HG03135 (cell line): Measurements from ENCODE around the gene PARD3B.

Experiments used
- ATAC-seq: cut with Tn5 transposase; IDR thresholded peaks from one replicate; pipeline ENCODE4 v1.9.1; 2021; ENCODE audit warnings: mild to moderate bottlenecking, moderate library complexity; ENCODE audit not compliant: unreplicated experiment

The PARD3B gene

GRCh38 chr2:205425102-205425501 is 879.8 kb downstream of the PARD3B start:
- ATAC-seq, result no peak

GRCh38 chr2:205427112-205427511 is 881.8 kb downstream of the PARD3B start:
- ATAC-seq, result no peak

- ATAC-seq, result no peak
These were observed 883.5 kb downstream of the PARD3B start for GRCh38 chr2:205428811-205429210.

- ATAC-seq, result no peak
These were observed 890.7 kb downstream of the PARD3B start for GRCh38 chr2:205435970-205436369.

- ATAC-seq, result no peak
These were observed 893.0 kb downstream of the PARD3B start for GRCh38 chr2:205438241-205438640.

- no peak for ATAC-seq
These were observed 894.3 kb downstream of the PARD3B start for GRCh38 chr2:205439621-205440020.

- ATAC-seq, result no peak
These were observed 896.2 kb downstream of the PARD3B start for GRCh38 chr2:205441524-205441923.

- ATAC-seq, result no peak
These were observed 902.9 kb downstream of the PARD3B start for GRCh38 chr2:205448189-205448588.

GRCh38 chr2:205451901-205452512 is 906.7 kb downstream of the PARD3B start:
- no peak for ATAC-seq

GRCh38 chr2:205453202-205453601 is 907.9 kb downstream of the PARD3B start:
- no peak for ATAC-seq

- no peak for ATAC-seq
These were observed 911.4 kb downstream of the PARD3B start for GRCh38 chr2:205456682-205457081.

- ATAC-seq, result no peak
These were observed 914.9 kb downstream of the PARD3B start for GRCh38 chr2:205460217-205460616.

- ATAC-seq, result no peak
These were observed 915.9 kb downstream of the PARD3B start for GRCh38 chr2:205461169-205461568.

GRCh38 chr2:205461678-205462665 is 916.7 kb downstream of the PARD3B start:
- ATAC-seq, result no peak

- ATAC-seq, result no peak
These were observed 917.5 kb downstream of the PARD3B start for GRCh38 chr2:205462681-205463345.

GRCh38 chr2:205463466-205464025 is 918.3 kb downstream of the PARD3B start:
- no peak for ATAC-seq

GRCh38 chr2:205464681-205465080 is 919.4 kb downstream of the PARD3B start:
- ATAC-seq, result no peak

- no peak for ATAC-seq
These were observed 920.5 kb downstream of the PARD3B start for GRCh38 chr2:205465791-205466190.

- no peak for ATAC-seq
These were observed 926.5 kb downstream of the PARD3B start for GRCh38 chr2:205471776-205472175.

- ATAC-seq, result no peak
These were observed 928.5 kb downstream of the PARD3B start for GRCh38 chr2:205473791-205474190.

GRCh38 chr2:205474741-205475415 is 929.6 kb downstream of the PARD3B start:
- ATAC-seq, result no peak
